Stimulated activated CD8-positive, alpha-beta memory T cell treated with anti-CD3 and anti-CD28 coated beads, Interleukin-4, amount 100 ng/mL, for 24 hours (primary cell): ENCODE measurements around the gene PPM1F.

Experiments used
- DNase-seq: peaks from one replicate; pipeline ENCODE4 v3.0.0-alpha.2; 2020; ENCODE audit warnings: low read depth

The PPM1F gene

DNA sequence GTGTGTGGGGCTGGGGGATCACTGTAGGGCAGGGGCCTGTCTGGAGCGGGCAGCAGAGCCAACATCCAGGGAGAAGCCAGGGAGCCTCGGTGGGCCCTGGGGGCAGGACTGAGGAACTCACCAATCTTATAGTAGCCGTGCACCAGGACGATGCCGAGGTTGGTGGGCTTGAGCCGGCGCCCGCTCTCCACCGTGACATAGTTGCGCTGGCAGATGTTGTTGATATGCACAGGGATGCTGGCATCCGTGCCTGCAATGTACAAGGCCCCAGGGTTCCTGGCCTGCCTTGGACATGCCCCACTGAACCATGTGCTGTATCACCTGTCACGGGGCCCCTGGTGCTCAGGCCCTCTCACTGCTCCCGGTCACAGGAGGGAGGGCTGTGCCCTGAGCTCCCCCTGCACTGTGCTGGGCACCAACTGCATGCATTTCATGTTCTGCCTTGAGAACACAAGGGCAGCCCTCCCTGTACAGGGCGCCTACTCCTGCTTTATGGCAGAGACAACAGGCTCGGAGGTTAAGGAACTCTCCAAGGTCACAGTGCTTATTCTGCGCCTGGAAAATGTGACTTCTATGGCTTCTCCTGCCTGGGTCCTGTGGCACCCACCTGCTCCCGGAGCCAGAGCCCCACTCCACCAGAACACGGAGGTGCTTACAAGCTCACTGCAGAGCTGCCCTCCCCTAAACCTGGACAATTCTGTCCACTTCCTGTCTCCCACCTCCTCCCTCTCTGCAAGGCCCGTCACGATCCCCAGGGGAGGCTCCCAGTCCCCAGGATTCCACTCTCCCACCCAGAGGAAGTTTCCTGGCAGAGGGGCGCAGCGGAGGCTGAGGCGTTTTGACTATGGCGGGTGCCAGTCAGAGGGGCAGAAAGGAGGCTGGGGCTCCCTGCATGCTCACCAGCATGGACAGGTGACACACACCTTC is 7.8 kb upstream of the PPM1F start:
- DNase-seq, result no peak

DNA sequence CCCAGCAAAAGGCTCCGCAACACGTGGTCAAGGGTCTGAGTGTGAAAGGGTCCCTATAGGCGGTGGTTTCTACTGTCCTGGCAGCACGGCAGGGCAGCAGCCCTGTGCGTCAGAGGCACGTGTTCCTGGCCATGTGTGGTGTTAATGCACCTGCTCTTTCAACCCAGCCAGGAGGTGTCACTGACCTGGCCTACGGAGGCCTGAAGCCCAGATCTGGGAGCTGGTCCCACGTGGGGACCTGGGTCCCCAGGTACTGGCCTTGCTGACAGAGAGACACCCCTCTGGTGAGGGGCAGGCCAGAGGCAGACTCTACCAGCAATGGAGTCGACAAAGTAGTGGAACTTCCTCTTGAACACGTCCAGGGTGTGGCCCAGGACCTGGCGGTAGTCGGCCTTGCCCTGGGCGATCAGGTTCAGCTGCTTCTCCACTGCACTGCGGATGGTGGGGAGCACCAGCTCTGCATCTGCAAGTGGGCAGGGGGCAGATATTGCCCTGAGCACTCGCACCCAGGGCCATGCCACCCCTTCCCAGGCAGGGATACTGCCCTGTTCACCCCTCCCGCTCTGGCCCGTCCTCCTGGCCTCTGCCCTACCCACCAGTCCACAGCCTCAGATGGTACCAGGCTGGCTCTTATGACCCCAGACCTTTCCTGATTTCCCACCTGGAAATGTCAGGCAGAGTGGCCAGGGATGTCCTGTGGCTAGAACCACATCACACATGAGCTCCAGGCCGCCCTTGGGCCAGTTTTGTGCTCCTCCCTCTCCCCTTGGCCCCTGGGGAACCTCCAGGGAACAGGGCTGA is 6.8 kb upstream of the PPM1F start:
- DNase-seq, result no peak

DNA sequence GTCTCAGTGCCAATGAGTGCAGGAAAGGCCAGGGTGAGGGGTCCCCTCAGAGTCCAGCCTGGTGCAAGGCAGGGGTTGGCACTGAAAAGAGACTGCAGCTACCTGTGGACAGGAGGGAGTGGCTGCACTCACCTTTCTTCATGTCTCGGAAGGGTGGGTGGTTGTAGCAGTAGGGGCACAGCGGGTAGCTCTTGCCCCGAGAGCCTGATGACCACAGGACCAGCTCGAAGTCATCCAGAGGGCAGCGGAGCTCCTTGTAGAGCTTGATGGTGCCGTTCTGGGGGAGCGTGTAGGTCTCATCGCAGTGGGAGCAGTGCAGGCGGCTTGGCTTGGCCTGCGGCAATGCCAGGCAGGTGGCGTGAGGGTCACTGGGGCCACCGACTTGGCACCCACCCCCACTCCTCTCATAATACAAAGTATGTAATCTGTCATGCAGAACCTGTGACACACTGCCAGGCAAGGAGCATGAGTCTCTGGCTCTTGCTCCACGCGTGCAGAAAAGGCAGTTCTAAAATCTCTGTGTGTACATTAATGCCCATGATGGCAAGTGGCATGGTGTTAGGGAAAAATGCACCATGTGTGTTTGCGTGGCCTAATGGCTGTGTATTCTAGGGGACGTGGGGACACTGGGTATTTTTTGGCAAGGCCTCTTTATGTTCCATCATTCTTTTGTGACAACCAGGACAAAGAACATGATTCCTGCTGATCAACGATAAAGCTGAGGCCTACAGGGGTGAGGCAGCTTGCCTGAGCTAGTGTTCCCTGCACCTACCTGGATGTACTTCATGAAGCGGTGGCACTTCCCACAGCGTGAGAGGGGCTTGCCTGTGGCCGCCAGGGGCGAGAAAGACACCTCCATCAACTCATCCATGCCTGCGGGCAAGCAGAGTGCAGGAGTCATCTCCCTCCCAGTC is 6.0 kb upstream of the PPM1F start:
- no peak for DNase-seq

DNA sequence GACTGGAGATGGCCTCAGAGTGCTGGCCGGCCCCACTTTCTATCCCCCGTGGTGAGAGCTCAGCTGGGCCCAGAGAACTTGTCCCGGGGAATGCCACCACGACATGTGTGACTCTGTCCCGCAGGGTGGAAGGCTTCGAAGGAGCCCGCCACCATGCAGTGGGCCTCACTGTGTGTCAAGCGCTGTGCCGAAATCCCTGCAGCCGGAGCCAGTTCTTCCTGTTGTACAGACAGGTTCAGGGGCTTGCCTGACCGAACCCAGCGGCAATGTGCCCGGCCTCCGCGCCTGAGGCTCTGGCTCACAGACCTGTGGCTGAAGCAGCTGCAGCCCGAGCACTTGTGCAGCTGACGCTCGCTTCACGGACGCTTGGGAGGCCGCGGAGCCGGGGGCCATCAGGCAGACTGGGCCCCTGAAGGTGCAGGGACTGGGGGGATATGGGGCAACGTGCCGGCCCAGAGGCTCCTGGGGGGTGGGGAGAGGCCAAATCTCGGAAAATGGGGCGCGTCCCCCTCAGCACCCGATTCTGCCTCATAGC is 650 bp downstream of the PPM1F start:
- DNase-seq, result no peak

DNA sequence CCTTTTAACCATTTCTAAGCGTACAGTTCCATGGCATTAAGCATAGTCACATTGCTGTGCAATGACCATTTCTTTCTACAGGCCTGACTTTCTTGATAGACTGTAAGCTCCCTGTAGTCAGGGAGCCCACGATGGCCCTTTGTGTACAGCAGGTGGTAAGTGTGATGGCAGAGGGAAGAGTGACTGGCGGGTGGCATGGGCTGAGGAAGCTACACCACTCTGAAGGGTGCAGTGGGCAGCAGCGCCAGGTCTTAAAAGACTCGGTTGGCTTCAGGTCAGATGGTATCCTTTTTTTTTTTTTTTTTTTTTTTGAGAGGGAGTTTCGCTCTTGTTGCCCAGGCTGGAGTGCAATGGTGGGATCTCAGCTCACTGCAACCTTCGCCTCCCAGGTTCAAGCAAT is 1.6 kb downstream of the PPM1F start:
- DNase-seq, result no peak

DNA sequence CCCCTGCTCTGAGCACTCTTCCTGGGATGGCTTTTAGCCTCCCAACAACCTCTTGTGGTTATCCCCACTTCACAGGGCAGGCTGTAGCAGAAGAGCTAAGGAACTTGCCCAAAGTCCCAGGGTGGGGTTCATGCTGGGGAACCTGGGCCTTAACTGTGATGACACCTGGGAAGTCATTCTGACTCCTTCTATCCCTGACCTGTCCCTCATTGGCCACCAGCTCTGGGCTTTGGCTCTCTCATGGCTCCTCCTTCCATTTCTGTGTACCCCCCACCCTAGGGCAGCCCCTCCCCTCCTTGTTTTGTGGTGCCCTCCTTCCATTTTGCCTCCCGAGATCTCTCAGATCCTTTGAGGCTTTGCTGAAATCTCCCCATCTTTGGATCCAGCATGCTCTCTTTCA is 2.7 kb downstream of the PPM1F start:
- no peak for DNase-seq

DNA sequence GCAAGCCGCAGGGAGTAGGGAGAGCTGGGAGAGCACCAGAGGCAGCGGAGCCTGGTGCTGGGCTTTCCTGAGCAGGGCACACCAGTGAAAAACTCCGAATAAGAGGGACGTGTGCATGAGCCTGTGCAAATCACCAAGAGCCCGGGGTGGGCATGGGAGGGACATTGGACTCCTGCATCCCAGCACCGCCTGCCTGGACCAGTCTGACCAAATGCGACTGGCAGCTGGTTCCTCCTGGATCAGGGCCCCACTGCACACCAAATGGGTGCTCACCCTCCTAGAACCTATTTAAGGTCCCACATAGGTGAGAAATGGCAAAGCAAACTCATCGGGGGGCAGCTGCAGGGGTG is 3.1 kb downstream of the PPM1F start:
- DNase-seq, result no peak

DNA sequence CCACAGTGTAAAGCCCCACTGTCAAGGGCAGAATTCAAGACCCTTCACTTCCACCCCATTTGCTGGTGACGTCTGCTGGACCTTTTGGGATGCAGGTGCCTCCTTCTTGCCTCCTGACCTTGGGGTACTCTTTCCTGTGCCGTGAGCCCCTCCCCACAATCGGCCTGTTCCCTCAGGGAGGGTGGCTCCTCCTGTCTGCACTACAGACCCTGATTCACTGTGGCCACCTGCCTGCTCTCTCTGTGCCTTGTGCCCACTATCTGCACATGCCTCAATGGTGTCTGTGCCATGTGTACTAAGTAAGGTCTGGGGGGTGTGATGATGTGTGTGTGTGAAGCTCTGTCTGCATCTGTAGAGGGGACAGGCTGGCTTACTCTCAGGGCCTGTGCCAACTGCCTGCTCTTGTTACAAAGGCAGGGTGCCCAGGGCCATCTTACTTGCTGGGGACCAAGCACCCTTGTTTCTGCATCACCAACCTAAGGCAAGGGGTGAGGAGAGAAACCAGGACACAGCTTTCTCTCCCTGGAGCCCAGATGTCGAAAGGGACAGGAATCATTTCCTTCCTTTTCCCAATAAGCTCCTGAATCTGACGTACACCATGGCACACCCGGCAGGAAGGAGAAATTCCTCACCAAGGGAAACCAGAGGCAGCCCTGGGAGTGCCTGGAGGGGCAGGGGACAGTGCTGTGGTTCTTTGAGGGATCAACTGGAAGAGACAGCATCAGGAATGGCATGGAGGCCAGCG is 3.7 kb downstream of the PPM1F start:
- no peak for DNase-seq

DNA sequence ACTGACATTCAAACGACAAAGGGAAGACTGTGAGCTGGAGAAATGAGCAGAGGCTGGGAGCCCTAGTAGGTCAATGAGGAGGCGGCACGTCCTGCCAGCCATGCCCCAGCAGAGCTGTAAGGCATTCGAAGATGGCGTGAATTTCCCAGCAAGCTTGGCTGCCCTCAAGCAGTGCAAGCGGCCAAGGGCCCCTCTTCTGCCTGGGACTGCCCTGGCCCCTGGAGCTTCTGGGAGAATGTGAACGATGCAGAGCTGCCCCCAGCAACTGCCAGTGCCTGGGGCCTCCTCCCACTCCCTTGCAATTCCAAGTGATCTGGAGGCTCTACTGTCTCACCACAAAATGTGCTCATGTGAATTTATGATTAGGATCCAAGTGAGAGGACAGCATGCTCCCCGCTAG is 4.3 kb downstream of the PPM1F start:
- DNase-seq, result no peak

DNA sequence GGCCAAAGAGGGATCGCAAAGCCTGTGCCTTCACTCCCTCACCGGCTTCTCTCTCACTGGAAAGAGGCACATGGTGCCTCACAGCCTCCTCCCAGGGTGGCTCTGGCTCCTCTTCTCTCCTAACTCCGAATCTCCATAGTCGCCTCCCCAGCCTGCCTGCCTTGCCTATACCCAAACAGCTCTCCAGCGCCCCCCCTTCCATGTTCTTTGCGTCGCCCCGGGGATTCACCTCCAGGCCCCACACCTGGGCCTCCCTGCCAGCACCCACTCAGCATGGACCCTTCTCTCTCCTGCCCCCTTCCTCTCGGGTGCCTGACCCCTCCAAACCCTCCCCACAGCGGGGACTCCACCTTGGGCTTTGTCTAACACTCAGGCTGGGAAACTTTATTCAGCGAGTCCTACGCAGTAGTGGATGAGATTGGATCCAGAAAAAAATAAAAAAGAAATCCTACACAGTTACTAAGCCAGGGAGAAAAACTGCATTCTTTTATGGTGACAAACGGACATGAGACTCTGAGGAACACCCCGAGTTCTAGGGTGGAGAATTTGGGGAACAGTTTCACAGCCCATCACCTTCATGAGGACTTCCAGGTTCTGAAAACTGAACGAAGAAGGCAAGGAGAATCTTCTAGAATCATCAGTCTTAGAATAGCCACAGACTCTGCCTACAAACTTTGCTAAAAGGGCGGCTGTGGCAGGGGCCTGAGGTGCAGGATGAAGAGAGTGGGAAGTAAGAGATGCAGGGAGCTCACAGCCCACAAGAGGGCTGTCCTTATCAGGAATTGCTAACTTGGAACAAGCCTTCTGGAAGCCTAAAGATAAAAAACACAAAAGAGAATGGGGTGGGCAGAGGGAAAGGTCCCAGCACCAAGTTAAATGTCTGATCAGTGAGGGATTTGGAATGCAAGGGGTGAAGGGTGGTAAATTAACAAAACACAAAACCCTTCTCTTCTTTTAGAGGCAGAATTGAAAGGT is 5.3 kb downstream of the PPM1F start:
- DNase-seq, result no peak

DNA sequence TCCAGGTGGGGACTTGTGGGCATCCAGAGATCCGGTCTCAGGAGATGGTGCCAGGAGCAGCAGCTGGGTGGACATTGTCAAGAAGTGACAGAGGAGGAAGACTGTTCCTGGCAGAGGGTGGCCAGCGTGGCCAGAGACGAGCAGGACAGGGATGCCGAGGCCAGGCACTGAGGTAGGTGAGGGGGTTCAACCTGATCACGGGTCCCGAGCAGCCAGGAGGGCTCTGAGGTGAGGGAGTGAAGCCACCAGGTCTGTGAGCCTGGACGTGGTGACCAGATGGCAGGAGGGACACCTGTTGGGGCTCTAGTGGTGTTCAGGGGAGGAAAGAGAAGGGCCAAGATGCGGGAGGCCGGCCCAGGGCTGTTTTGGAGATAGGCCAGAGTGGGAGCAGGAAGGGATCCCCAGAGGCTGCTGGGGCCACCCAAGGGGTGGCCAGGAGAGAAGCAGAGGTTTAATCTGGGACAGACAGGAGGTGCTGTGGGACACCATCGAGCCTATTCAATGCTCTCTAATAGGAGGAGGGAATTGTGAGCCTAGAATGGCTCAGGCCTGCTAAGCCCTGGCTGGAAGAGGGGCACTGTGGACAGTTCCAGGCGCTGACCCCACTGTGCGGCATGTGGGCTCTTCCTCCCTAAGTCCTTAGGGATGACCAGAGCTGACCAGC is 6.3 kb downstream of the PPM1F start:
- DNase-seq, result no peak

DNA sequence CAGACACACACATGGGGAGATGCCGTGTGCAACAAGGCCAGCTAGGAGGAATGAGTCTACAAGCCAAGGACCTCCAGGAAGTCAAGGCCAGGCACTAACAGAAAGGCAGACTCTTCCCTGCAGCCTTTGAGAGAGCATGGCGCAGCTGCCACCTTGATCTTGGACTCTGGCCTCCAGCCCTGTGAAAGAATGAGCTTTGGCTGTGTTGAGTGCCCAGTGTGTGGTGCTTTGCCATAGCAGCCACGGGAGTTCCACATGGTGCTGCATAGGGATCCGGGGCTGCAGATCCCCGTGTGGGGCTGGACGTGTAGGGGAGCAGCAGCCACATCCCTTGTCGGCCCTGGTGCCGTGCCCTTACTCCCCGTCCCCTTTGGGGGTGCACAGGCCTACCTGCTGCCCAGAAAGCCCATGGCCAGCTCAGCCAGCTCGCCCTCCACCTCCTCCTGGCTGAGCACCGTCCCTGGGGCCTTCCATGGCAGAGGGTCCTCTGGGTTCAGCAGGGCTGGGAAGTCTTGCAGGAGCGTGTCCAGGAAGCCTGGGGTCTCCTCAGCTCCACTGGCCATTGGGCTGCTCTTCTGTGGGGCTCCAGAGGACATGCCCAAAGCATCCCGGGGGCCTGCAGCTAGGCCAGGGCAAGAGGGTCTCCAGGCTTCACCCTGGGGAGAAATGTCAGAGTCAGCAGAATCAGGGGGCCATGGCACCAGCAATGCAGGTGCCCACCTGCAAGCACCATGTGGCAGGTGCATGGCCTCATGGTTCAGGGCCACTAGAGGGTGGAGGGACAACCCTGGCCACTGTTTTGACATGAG is 7.0 kb downstream of the PPM1F start:
- DNase-seq, result no peak

DNA sequence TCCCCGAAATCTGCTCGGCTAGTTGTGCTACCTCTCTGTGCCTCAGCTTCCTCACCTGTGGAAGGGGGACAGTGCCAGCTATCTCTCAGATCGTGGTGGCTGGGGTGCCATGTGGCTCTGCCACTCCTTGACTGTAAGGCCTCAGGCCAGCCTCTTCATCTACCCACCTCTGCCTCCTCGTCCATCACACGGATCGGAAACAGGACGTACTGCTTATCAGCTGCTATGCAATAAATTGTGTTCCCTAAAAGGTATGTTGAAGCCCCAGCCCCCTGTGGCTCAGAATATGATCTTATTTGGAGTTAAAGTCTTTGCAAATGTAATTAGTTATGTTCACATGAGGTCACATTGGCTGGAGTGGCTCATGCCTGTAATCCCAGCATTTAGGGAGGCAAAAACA is 7.8 kb downstream of the PPM1F start:
- DNase-seq, result no peak

DNA sequence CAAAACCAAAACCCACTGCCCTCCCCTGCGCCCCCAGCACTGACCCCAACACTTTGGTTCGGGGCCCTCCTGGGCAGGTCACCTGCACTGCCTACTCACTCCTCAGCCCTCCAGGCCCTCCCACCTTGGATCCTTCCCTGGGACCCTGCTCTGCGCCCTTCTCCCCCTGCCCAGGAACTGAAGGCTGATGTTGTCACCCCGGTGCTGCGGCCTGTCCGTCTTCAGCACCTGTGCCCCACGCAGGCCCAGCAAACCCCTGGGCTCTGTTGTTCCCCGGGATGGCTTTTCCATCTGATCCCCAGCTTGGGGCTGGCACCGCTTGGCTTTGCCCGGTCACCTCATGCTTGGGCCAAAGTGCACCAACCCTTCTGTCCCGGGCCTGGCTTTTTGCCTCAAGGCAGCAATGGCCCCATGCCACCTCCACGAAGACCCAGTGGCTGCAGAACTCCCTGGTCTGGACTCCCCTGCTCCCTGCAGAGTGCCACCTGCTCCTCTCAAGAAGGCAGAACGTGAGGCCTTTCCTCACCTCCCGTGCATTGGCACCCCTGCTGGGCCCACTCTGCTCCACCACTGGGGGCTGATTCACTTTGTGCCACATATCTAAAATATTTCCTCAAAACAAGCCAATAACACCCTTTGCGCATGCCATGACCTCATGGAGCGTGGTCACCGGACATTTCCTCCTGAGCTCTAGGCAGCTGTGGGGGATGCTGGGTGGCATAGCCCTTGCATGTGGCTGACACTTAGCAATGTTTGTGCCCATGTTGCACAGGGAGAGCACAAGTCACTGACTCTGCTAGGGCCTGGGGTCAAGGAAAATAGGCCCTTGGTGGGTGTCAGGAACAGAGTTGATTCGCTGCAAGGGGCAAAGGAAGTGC is 8.8 kb downstream of the PPM1F start:
- DNase-seq, result no peak

DNA sequence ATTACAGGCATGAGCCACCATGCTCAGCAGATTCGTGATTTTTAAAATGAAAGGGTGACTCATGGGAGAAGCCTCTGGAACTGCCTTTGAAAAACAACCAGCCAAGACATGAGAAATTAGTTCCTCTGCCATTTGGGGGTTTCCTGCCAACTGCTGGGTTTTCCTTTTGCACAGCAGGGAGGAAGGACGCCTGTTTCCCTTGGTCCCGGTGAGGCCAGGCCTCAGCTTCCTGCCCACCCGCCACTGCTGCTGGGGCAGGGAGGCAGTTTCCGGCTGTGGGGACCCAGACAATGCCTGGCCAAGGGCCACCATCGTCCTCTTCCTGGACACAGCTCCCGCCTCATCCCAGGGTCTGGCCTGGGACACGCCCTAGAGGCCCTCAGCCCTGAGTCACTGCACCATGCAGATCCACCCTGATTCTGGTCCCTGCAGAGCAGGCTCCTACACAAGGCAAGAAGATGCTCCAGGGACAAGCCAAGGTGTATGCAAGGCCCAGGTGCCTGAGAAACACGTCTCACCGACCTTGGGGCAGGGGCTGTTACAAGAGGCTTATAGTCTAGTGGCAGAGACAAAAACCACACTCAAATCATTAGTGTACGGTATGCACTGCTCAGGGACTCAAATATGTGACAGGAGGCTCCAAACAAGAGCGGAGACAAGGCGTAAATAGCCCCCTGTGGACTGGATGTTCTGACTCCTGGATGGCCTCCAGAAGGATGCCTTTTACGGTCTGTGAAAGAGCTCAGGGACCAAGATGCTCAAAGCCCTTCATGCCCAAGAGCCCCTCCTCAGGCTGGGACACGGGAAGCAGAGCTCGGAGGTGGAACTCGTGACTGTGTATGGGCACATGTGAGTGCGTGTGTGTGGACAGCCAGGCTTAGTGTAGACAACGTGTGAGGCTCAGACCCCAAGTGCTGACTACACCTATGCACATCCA is 10.0 kb downstream of the PPM1F start:
- no peak for DNase-seq

DNA sequence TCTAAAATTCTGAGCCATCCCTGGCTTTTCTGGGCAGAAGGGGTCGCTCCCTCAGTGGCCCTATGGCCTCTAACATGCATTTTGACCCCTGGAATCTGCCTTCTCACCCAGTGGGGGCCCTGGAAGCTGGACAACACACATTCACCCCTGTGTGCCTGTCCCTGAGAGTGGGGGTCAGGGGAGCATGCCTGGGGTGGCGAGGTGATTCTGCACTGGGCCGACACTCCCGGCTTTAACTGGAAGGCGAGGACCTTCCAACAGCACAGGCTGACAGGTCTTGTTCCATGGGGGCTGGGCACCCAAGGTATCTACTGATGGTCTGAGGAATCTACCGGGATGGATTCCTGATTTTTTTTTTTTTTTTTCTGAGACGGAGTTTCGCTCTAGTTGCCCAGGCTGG is 10.7 kb downstream of the PPM1F start:
- no peak for DNase-seq

DNA sequence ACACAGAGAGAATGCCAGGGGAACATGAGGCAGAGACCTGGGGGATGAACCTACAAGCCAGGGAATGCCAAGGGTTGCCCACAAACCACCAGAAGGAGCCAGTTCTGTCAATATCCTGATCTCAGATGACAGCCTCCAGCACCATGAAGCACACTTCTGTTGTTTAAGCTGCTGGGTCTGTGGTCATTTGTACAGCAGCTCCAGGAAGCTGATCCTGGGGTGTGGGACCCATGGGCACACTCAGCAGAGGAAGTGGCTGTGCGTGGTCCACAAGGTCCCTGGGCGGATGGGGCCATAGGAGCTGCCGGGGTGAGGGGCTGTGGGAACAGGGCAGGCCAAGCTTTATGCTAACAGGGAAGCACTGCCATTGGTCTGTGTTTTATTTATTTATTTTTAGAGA is 12.1 kb downstream of the PPM1F start:
- no peak for DNase-seq
